Measurements from ENCODE around the gene PPARD.

- TF ChIP-seq CTCF (IDR thresholded peaks at IDR 0.05; ENCODE audit: poor library complexity), result no peak
- no peak for TF ChIP-seq EZH2 (IDR thresholded peaks at IDR 0.05; ENCODE audit: borderline replicate concordance)
These were observed 110.9 kb downstream of the PPARD start for GRCh38 chr6:35453236-35453635.
